GM21423 (cell line): ENCODE measurements around the gene TBC1D14.
"Not testable (repeated sequence)": the region's sequence is repeated elsewhere in the genome, so short reads cannot be mapped to it uniquely, and the experiment has no call there.

Experiments
- ATAC-seq: cut with Tn5 transposase; IDR thresholded peaks from one replicate; pipeline ENCODE4 v1.9.1; 2021; ENCODE audit warnings: mild to moderate bottlenecking, moderate library complexity; ENCODE audit not compliant: unreplicated experiment

Gene TBC1D14

GRCh38 chr4:6909970-6910339 is 329 bp downstream of the TBC1D14 start:
- ATAC-seq: peak; percentile 31

GRCh38 chr4:6910340-6910959 is 824 bp downstream of the TBC1D14 start:
- no peak for ATAC-seq

- ATAC-seq: no peak
Measured at GRCh38 chr4:6910960-6911874, 1.6 kb downstream of the TBC1D14 start.

GRCh38 chr4:6911917-6912316 is 2.3 kb downstream of the TBC1D14 start:
- not testable (repeated sequence) for ATAC-seq

- no peak for ATAC-seq
Measured at GRCh38 chr4:6912441-6912840, 2.8 kb downstream of the TBC1D14 start.

- no peak for ATAC-seq
Measured at GRCh38 chr4:6913350-6913905, 3.8 kb downstream of the TBC1D14 start.

- no peak for ATAC-seq
Measured at GRCh38 chr4:6914448-6914847, 4.8 kb downstream of the TBC1D14 start.

GRCh38 chr4:6915041-6916005 is 5.7 kb downstream of the TBC1D14 start:
- ATAC-seq: no peak

GRCh38 chr4:6916069-6916586 is 6.5 kb downstream of the TBC1D14 start:
- ATAC-seq: no peak

- ATAC-seq: no peak
Measured at GRCh38 chr4:6916587-6917460, 7.2 kb downstream of the TBC1D14 start.

GRCh38 chr4:6917461-6918271 is 8.0 kb downstream of the TBC1D14 start:
- ATAC-seq: peak; percentile 71

GRCh38 chr4:6918338-6918737 is 8.7 kb downstream of the TBC1D14 start:
- no peak for ATAC-seq

GRCh38 chr4:6920171-6920570 is 10.5 kb downstream of the TBC1D14 start:
- ATAC-seq: no peak

GRCh38 chr4:6923507-6923906 is 13.9 kb downstream of the TBC1D14 start:
- no peak for ATAC-seq

GRCh38 chr4:6924361-6924779 is 14.7 kb downstream of the TBC1D14 start:
- no peak for ATAC-seq

- peak; percentile 46 for ATAC-seq
Measured at GRCh38 chr4:6925357-6925836, 15.8 kb downstream of the TBC1D14 start.

GRCh38 chr4:6926081-6926480 is 16.5 kb downstream of the TBC1D14 start:
- no peak for ATAC-seq

- no peak for ATAC-seq
Measured at GRCh38 chr4:6926681-6927478, 17.3 kb downstream of the TBC1D14 start.
